Measurements from ENCODE around the gene ACSF3. TPM values are rescaled to one million over a fixed set of nuclear protein-coding genes. Genes with fewer than 3 reads are reported as not detected.
"Not testable (repeated sequence)": the region's sequence is repeated elsewhere in the genome, so short reads cannot be mapped to it uniquely, and the experiment has no call there.

The ACSF3 gene
- total and polyA plus RNA-seq, 2 donors = 47.2 to 97.2 TPM

- Histone ChIP-seq H3K36me3 (ENCODE audit: control insufficient read depth in 2 of 2, insufficient read depth in 2 of 2, low read length in 1 of 2) (no peaks in the 10 kb centered on the region), H3K4me3 (ENCODE audit: low read length in 2 of 2) (no peak overlapping the region), H3K27ac (ENCODE audit: low read depth in 1 of 2, low read length in 1 of 2) (no peak overlapping the region), H3K9me3 (ENCODE audit: control insufficient read depth in 2 of 2, insufficient read depth in 1 of 2, low read length in 1 of 2) (no peaks in the 10 kb centered on the region), H3K27me3 (ENCODE audit: control insufficient read depth in 2 of 2, insufficient read depth in 1 of 2, low read length in 1 of 2) (peaks cover 0 to 52% of the 10 kb centered on the region in 2 donors), H3K4me1 (ENCODE audit: control insufficient read depth in 2 of 2, insufficient read depth in 2 of 2, low read length in 2 of 2) (no peaks in the 10 kb centered on the region)
- DNase-seq (ENCODE audit: low read depth in 6 of 9, low spot score in 9 of 9) = no peak
- WGBS = 91% methylated on average over 24 of the region's 24 CpGs
Observed at GRCh38 chr16:89178453-89179147, 84.9 kb downstream of the ACSF3 start.

- H3K4me1 ChIP-seq (ENCODE audit: control insufficient read depth in 2 of 2, insufficient read depth in 2 of 2, low read length in 2 of 2) = no peaks in the 10 kb centered on the region
- no peak overlapping the region for H3K4me3 ChIP-seq (ENCODE audit: low read length in 2 of 2)
- no peaks in the 10 kb centered on the region for H3K36me3 ChIP-seq (ENCODE audit: control insufficient read depth in 2 of 2, insufficient read depth in 2 of 2, low read length in 1 of 2)
- DNase-seq (ENCODE audit: low read depth in 6 of 9, low spot score in 9 of 9) = no peak
- peaks cover 0 to 52% of the 10 kb centered on the region in 2 donors for H3K27me3 ChIP-seq (ENCODE audit: control insufficient read depth in 2 of 2, insufficient read depth in 1 of 2, low read length in 1 of 2)
- H3K9me3 ChIP-seq (ENCODE audit: control insufficient read depth in 2 of 2, insufficient read depth in 1 of 2, low read length in 1 of 2) = no peaks in the 10 kb centered on the region
- H3K27ac ChIP-seq (ENCODE audit: low read depth in 1 of 2, low read length in 1 of 2) = no peak overlapping the region
- 96% methylated on average over 19 of the region's 19 CpGs for WGBS
Observed at GRCh38 chr16:89179148-89179484, 85.5 kb downstream of the ACSF3 start.

GRCh38 chr16:89179656-89180315 lies 86.1 kb downstream of the ACSF3 start:
- Histone ChIP-seq H3K4me3 (ENCODE audit: low read length in 2 of 2) (no peak overlapping the region), H3K27ac (ENCODE audit: low read depth in 1 of 2, low read length in 1 of 2) (no peak overlapping the region), H3K36me3 (ENCODE audit: control insufficient read depth in 2 of 2, insufficient read depth in 2 of 2, low read length in 1 of 2) (no peaks in the 10 kb centered on the region), H3K4me1 (ENCODE audit: control insufficient read depth in 2 of 2, insufficient read depth in 2 of 2, low read length in 2 of 2) (no peaks in the 10 kb centered on the region), H3K27me3 (ENCODE audit: control insufficient read depth in 2 of 2, insufficient read depth in 1 of 2, low read length in 1 of 2) (peaks cover 0 to 52% of the 10 kb centered on the region in 2 donors), H3K9me3 (ENCODE audit: control insufficient read depth in 2 of 2, insufficient read depth in 1 of 2, low read length in 1 of 2) (no peaks in the 10 kb centered on the region)
- 96% methylated on average over 25 of the region's 25 CpGs for WGBS
- DNase-seq (ENCODE audit: low read depth in 6 of 9, low spot score in 9 of 9) = no peak

GRCh38 chr16:89183463-89183862 lies 89.8 kb downstream of the ACSF3 start:
- H3K4me1 ChIP-seq (ENCODE audit: control insufficient read depth in 2 of 2, insufficient read depth in 2 of 2, low read length in 2 of 2) = no peaks in the 10 kb centered on the region
- no peak for DNase-seq (ENCODE audit: low read depth in 6 of 9, low spot score in 9 of 9)
- no peak overlapping the region for H3K4me3 ChIP-seq (ENCODE audit: low read length in 2 of 2)
- H3K9me3 ChIP-seq (ENCODE audit: control insufficient read depth in 2 of 2, insufficient read depth in 1 of 2, low read length in 1 of 2) = peaks cover 1 to 5% of the 10 kb centered on the region in 2 donors
- H3K27ac ChIP-seq (ENCODE audit: low read depth in 1 of 2, low read length in 1 of 2) = no peak overlapping the region
- 75% methylated on average over 13 of the region's 13 CpGs for WGBS
- H3K27me3 ChIP-seq (ENCODE audit: control insufficient read depth in 2 of 2, insufficient read depth in 1 of 2, low read length in 1 of 2) = peaks cover 0 to 40% of the 10 kb centered on the region in 2 donors
- H3K36me3 ChIP-seq (ENCODE audit: control insufficient read depth in 2 of 2, insufficient read depth in 2 of 2, low read length in 1 of 2) = no peaks in the 10 kb centered on the region

- 89% methylated on average over 26 of the region's 26 CpGs for WGBS
- Histone ChIP-seq H3K4me3 (ENCODE audit: low read length in 2 of 2) (no peak overlapping the region), H3K27me3 (ENCODE audit: control insufficient read depth in 2 of 2, insufficient read depth in 1 of 2, low read length in 1 of 2) (peaks cover 0 to 37% of the 10 kb centered on the region in 2 donors), H3K27ac (ENCODE audit: low read depth in 1 of 2, low read length in 1 of 2) (no peak overlapping the region), H3K9me3 (ENCODE audit: control insufficient read depth in 2 of 2, insufficient read depth in 1 of 2, low read length in 1 of 2) (peaks cover 1 to 5% of the 10 kb centered on the region in 2 donors), H3K36me3 (ENCODE audit: control insufficient read depth in 2 of 2, insufficient read depth in 2 of 2, low read length in 1 of 2) (no peaks in the 10 kb centered on the region), H3K4me1 (ENCODE audit: control insufficient read depth in 2 of 2, insufficient read depth in 2 of 2, low read length in 2 of 2) (no peaks in the 10 kb centered on the region)
- no peak for DNase-seq (ENCODE audit: low read depth in 6 of 9, low spot score in 9 of 9)
Observed at GRCh38 chr16:89183975-89184676, 90.5 kb downstream of the ACSF3 start.

GRCh38 chr16:89184677-89184932 lies 91.0 kb downstream of the ACSF3 start:
- no peaks in the 10 kb centered on the region for H3K36me3 ChIP-seq (ENCODE audit: control insufficient read depth in 2 of 2, insufficient read depth in 2 of 2, low read length in 1 of 2)
- 92% methylated on average over 9 of the region's 9 CpGs for WGBS
- peaks cover 0 to 38% of the 10 kb centered on the region in 2 donors for H3K27me3 ChIP-seq (ENCODE audit: control insufficient read depth in 2 of 2, insufficient read depth in 1 of 2, low read length in 1 of 2)
- H3K4me3 ChIP-seq (ENCODE audit: low read length in 2 of 2) = no peak overlapping the region
- H3K9me3 ChIP-seq (ENCODE audit: control insufficient read depth in 2 of 2, insufficient read depth in 1 of 2, low read length in 1 of 2) = peaks cover 1 to 5% of the 10 kb centered on the region in 2 donors
- H3K27ac ChIP-seq (ENCODE audit: low read depth in 1 of 2, low read length in 1 of 2) = no peak overlapping the region
- H3K4me1 ChIP-seq (ENCODE audit: control insufficient read depth in 2 of 2, insufficient read depth in 2 of 2, low read length in 2 of 2) = no peaks in the 10 kb centered on the region
- DNase-seq (ENCODE audit: low read depth in 6 of 9, low spot score in 9 of 9) = no peak

GRCh38 chr16:89184933-89185794 lies 91.5 kb downstream of the ACSF3 start:
- Histone ChIP-seq H3K27ac (ENCODE audit: low read depth in 1 of 2, low read length in 1 of 2) (no peak overlapping the region), H3K4me3 (ENCODE audit: low read length in 2 of 2) (no peak overlapping the region), H3K36me3 (ENCODE audit: control insufficient read depth in 2 of 2, insufficient read depth in 2 of 2, low read length in 1 of 2) (no peaks in the 10 kb centered on the region), H3K4me1 (ENCODE audit: control insufficient read depth in 2 of 2, insufficient read depth in 2 of 2, low read length in 2 of 2) (no peaks in the 10 kb centered on the region), H3K27me3 (ENCODE audit: control insufficient read depth in 2 of 2, insufficient read depth in 1 of 2, low read length in 1 of 2) (peaks cover 0 to 39% of the 10 kb centered on the region in 2 donors), H3K9me3 (ENCODE audit: control insufficient read depth in 2 of 2, insufficient read depth in 1 of 2, low read length in 1 of 2) (peaks cover 1 to 5% of the 10 kb centered on the region in 2 donors)
- WGBS = 86% methylated on average over 48 of the region's 48 CpGs
- no peak for DNase-seq (ENCODE audit: low read depth in 6 of 9, low spot score in 9 of 9)

GRCh38 chr16:89185887-89186592 lies 92.4 kb downstream of the ACSF3 start:
- not testable (repeated sequence) for H3K4me3 ChIP-seq (ENCODE audit: low read length in 2 of 2); DNase-seq (ENCODE audit: low read depth in 6 of 9, low spot score in 9 of 9); H3K36me3 ChIP-seq (ENCODE audit: control insufficient read depth in 2 of 2, insufficient read depth in 2 of 2, low read length in 1 of 2); H3K4me1 ChIP-seq (ENCODE audit: control insufficient read depth in 2 of 2, insufficient read depth in 2 of 2, low read length in 2 of 2); H3K27ac ChIP-seq (ENCODE audit: low read depth in 1 of 2, low read length in 1 of 2); H3K9me3 ChIP-seq (ENCODE audit: control insufficient read depth in 2 of 2, insufficient read depth in 1 of 2, low read length in 1 of 2)
- peaks cover 4 to 44% of the 10 kb centered on the region in 2 donors for H3K27me3 ChIP-seq (ENCODE audit: control insufficient read depth in 2 of 2, insufficient read depth in 1 of 2, low read length in 1 of 2)
- 96% methylated on average over 30 of the region's 30 CpGs for WGBS

All from thymus (tissue), 11 donors.